Brain microvascular endothelial cell (primary cell): ENCODE measurements around the gene NREP.

Source experiments
- DNase-seq: peaks from one replicate; pipeline ENCODE4 v3.0.0-alpha.2; 2020
- H3K27ac ChIP-seq: fragments of 250-450 bp; sonication (Bioruptor Pico); 2 replicates; pipeline ENCODE4 v1.5.1; 2020; ENCODE audit warnings: mild to moderate bottlenecking, moderate library complexity
- H3K27me3 ChIP-seq: fragments of 250-450 bp; sonication (Bioruptor Pico); replicated peaks from 2 replicates; pipeline ENCODE4 v1.5.1; 2020; ENCODE audit warnings: mild to moderate bottlenecking
- H3K36me3 ChIP-seq: fragments of 250-450 bp; sonication (Bioruptor Pico); replicated peaks from 2 replicates; pipeline ENCODE4 v1.5.1; 2020; ENCODE audit warnings: mild to moderate bottlenecking
- H3K4me3 ChIP-seq: 2 replicates; pipeline ENCODE4 v1.5.1; 2011; ENCODE audit warnings: low read depth, mild to moderate bottlenecking, control low read depth, low read length, moderate library complexity
- CTCF ChIP-seq: IDR thresholded peaks from 2 replicates; pipeline ENCODE4 v1.5.1; 2011; ENCODE audit warnings: low read depth, mild to moderate bottlenecking, moderate library complexity, low read length, control low read depth, inconsistent platforms; ENCODE audit errors: missing control alignments
- in situ Hi-C: cut with HindIII; loops from 2 replicates; pipeline ENCODE4 v1.10.0; 2017; ENCODE audit warnings: low sequenced_read_pairs, low pct_ligation_motif_present

The NREP gene

GRCh38 chr5:111775224-111775623 lies 18.2 kb upstream of the NREP start:
- in situ Hi-C loops: no loop called here
- Histone ChIP-seq H3K4me3 (no peak overlapping the region), H3K36me3 (no peaks in the 10 kb centered on the region), H3K27me3 (no peaks in the 10 kb centered on the region), H3K27ac (no peak overlapping the region)
- no peak for DNase-seq
- TF ChIP-seq CTCF: no peak

- no peaks in the 10 kb centered on the region for H3K27me3 ChIP-seq
- in situ Hi-C loops: no loop called here
- H3K27ac ChIP-seq: no peak overlapping the region
- no peak for TF ChIP-seq CTCF
- peak; percentile 29 for DNase-seq
- H3K36me3 ChIP-seq: no peaks in the 10 kb centered on the region
- no peak overlapping the region for H3K4me3 ChIP-seq
These were observed 17.5 kb upstream of the NREP start for GRCh38 chr5:111774525-111774924.

GRCh38 chr5:111772456-111773122 lies 15.6 kb upstream of the NREP start:
- no peak overlapping the region for H3K4me3 ChIP-seq
- H3K27me3 ChIP-seq: no peaks in the 10 kb centered on the region
- H3K36me3 ChIP-seq: no peaks in the 10 kb centered on the region
- no peak overlapping the region for H3K27ac ChIP-seq
- in situ Hi-C loops: no loop called here
- peak; percentile 29 for TF ChIP-seq CTCF
- no peak for DNase-seq

- no peak overlapping the region for H3K4me3 ChIP-seq
- no peak for TF ChIP-seq CTCF
- in situ Hi-C loops: no loop called here
- no peak for DNase-seq
- H3K27me3 ChIP-seq: no peaks in the 10 kb centered on the region
- H3K27ac ChIP-seq: no peak overlapping the region
- H3K36me3 ChIP-seq: no peaks in the 10 kb centered on the region
These were observed 12.5 kb upstream of the NREP start for GRCh38 chr5:111769541-111769940.

- no peaks in the 10 kb centered on the region for H3K36me3 ChIP-seq
- no peak overlapping the region for H3K4me3 ChIP-seq
- no peaks in the 10 kb centered on the region for H3K27me3 ChIP-seq
- in situ Hi-C loops: no loop called here
- no peak overlapping the region for H3K27ac ChIP-seq
- TF ChIP-seq CTCF: no peak
- DNase-seq: no peak
These were observed 8.9 kb upstream of the NREP start for GRCh38 chr5:111765613-111766571.
